Ishikawa (cell line): ENCODE data around the gene SNTG2.

Source experiments
- CEBPB ChIP-seq: IDR thresholded peaks from 2 replicates; pipeline ENCODE4 v1.6.1; 2012
- CREB1 ChIP-seq: IDR thresholded peaks from 2 replicates; pipeline ENCODE4 v1.6.1; 2012; ENCODE audit warnings: low read depth
- EGR1 ChIP-seq: IDR thresholded peaks from 2 replicates; pipeline ENCODE4 v1.6.1; 2012
- EP300 ChIP-seq: IDR thresholded peaks from 2 replicates; pipeline ENCODE4 v1.6.1; 2012; ENCODE audit warnings: borderline replicate concordance
- FOXM1 ChIP-seq: IDR thresholded peaks from 2 replicates; pipeline ENCODE4 v1.6.1; 2012; ENCODE audit warnings: low read depth, borderline replicate concordance
- NFIC ChIP-seq: IDR thresholded peaks from 2 replicates; pipeline ENCODE4 v1.6.1; 2012
- RAD21 ChIP-seq: IDR thresholded peaks from 2 replicates; pipeline ENCODE4 v1.6.1; 2012; ENCODE audit warnings: low read depth
- TAF1 ChIP-seq: IDR thresholded peaks from 2 replicates; pipeline ENCODE4 v1.6.1; 2012; ENCODE audit warnings: low read depth, mild to moderate bottlenecking
- TEAD4 ChIP-seq: IDR thresholded peaks from 2 replicates; pipeline ENCODE4 v1.6.1; 2012
- USF1 ChIP-seq: IDR thresholded peaks from 2 replicates; pipeline ENCODE4 v1.6.1; 2012
- YY1 ChIP-seq: IDR thresholded peaks from 2 replicates; pipeline ENCODE4 v1.6.1; 2012; ENCODE audit warnings: low read depth
- TF ChIP-seq, protein P1 (sequence below): IDR thresholded peaks from 2 replicates; pipeline ENCODE4 v1.6.1; 2012

- TF ChIP-seq TEAD4 (no peak), CEBPB (no peak), NFIC (no peak), YY1 (no peak), RAD21 (no peak), TAF1 (no peak), EP300 (no peak), EGR1 (no peak), USF1 (no peak), FOXM1 (no peak), CREB1 (no peak)
- TF ChIP-seq, protein P1, sequence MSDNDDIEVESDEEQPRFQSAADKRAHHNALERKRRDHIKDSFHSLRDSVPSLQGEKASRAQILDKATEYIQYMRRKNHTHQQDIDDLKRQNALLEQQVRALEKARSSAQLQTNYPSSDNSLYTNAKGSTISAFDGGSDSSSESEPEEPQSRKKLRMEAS: no peak
Measured at GRCh38 chr2:945104-945503, 5.5 kb upstream of the SNTG2 start.
